Endodermal cell (in vitro differentiated cells): ENCODE measurements around the gene TGDS. TPM values are rescaled to one million over a fixed set of nuclear protein-coding genes. Genes with fewer than 3 reads are reported as not detected.

Source experiments
- DNase-seq: peaks from one replicate; pipeline ENCODE4 v3.0.0-alpha.2; 2017
- H3K27ac ChIP-seq: 2 replicates; pipeline ENCODE4 v1.5.1; 2013; ENCODE audit warnings: mild to moderate bottlenecking, low read depth, low read length, moderate library complexity
- H3K27me3 ChIP-seq: 2 replicates; pipeline ENCODE4 v1.6.1; 2013; ENCODE audit warnings: mild to moderate bottlenecking, low read length, moderate library complexity; ENCODE audit not compliant: insufficient read depth, control insufficient read depth, poor library complexity, severe bottlenecking
- H3K36me3 ChIP-seq: 2 replicates; pipeline ENCODE4 v1.7.0; 2013; ENCODE audit warnings: mild to moderate bottlenecking, low read length, moderate library complexity; ENCODE audit not compliant: control insufficient read depth, insufficient read depth
- H3K4me1 ChIP-seq: one replicate; pipeline ENCODE4 v1.7.0; 2013; ENCODE audit warnings: low read length; ENCODE audit not compliant: control insufficient read depth, insufficient read depth
- H3K4me3 ChIP-seq: 2 replicates; pipeline ENCODE4 v1.5.1; 2013; ENCODE audit warnings: mild to moderate bottlenecking, low read length, moderate library complexity
- H3K9ac ChIP-seq: 2 replicates; pipeline ENCODE4 v1.6.1; 2013; ENCODE audit warnings: mild to moderate bottlenecking, low read length, moderate library complexity; ENCODE audit not compliant: poor library complexity, severe bottlenecking; ENCODE audit errors: extremely low read depth
- H3K9me3 ChIP-seq: 2 replicates; pipeline ENCODE4 v1.6.1; 2013; ENCODE audit warnings: mild to moderate bottlenecking, low read length, moderate library complexity; ENCODE audit not compliant: control insufficient read depth
- H3K27ac Mint-ChIP-seq: 2 replicates; pipeline ENCODE4 v1.8.0; 2020; ENCODE audit warnings: mixed read lengths
- H3K27me3 Mint-ChIP-seq: 2 replicates; pipeline ENCODE4 v1.8.0; 2021; ENCODE audit warnings: mild to moderate bottlenecking, mixed read lengths; ENCODE audit not compliant: insufficient read depth
- H3K36me3 Mint-ChIP-seq: 2 replicates; pipeline ENCODE4 v1.8.0; 2020; ENCODE audit warnings: low read depth, mixed read lengths
- H3K4me1 Mint-ChIP-seq: 2 replicates; pipeline ENCODE4 v1.8.0; 2020; ENCODE audit warnings: mixed read lengths
- H3K4me3 Mint-ChIP-seq: 2 replicates; pipeline ENCODE4 v1.8.0; 2020; ENCODE audit warnings: mild to moderate bottlenecking, moderate library complexity, mixed read lengths
- H3K9me3 Mint-ChIP-seq: 2 replicates; pipeline ENCODE4 v1.8.0; 2020; ENCODE audit warnings: mild to moderate bottlenecking, mixed read lengths
- CTCF ChIP-seq: fragments of 200-600 bp; sonication (generic); conservative IDR thresholded peaks from 2 replicates; pipeline ENCODE4 v1.5.0; 2021; ENCODE audit warnings: antibody characterized with exemption, mild to moderate bottlenecking
- WGBS, 2 experiments: methylation state at CpG; one replicate each; pipeline versions ENCODE4 v1.1.5 to v1.1.7; 2013; ENCODE audit warnings: missing lambda C conversion rate in 2 of 2, mixed read lengths in 1 of 2; ENCODE audit not compliant: insufficient coverage in 1 of 2, insufficient read length in 1 of 2; 5-methylcytosine and 5-hydroxymethylcytosine counted together
- total RNA-seq, 2 donors: library from RNA; stranded (reverse); fragmentation: NEBNext Ultra II Directional in 1 of 2; extraction: Animal tissue kit (Norgen Biotek cat#: 25700) in 1 of 2; gene quantifications; 2 replicates in 1 of 2; 3 replicates in 1 of 2; pipeline ENCODE4 v1.2.1, GENCODE V29; 2021

Gene TGDS
- total RNA-seq, 2 donors from 2014 or later, result 11.3 to 14.1 TPM

GRCh38 chr13:94558716-94559115 is 37.2 kb downstream of the TGDS start:
- no peak for DNase-seq
- TF ChIP-seq CTCF, result no peak
- no peak overlapping the region for H3K4me3 ChIP-seq
- Mint-ChIP-seq H3K4me3 (no peak overlapping the region), H3K27ac (no peak overlapping the region), H3K9me3 (no peaks in the 10 kb centered on the region), H3K36me3 (peaks cover 3% of the 10 kb centered on the region), H3K27me3 (no peaks in the 10 kb centered on the region), H3K4me1 (no peaks in the 10 kb centered on the region)
- H3K4me1 ChIP-seq, result no peaks in the 10 kb centered on the region
- no peaks in the 10 kb centered on the region for H3K27me3 ChIP-seq
- no peaks in the 10 kb centered on the region for H3K9me3 ChIP-seq
- no peak overlapping the region for H3K27ac ChIP-seq
- WGBS, 2 experiments, result 75 to 85% methylated on average over 6 of the region's 6 CpGs
- no peak overlapping the region for H3K9ac ChIP-seq
- no peaks in the 10 kb centered on the region for H3K36me3 ChIP-seq

DNA sequence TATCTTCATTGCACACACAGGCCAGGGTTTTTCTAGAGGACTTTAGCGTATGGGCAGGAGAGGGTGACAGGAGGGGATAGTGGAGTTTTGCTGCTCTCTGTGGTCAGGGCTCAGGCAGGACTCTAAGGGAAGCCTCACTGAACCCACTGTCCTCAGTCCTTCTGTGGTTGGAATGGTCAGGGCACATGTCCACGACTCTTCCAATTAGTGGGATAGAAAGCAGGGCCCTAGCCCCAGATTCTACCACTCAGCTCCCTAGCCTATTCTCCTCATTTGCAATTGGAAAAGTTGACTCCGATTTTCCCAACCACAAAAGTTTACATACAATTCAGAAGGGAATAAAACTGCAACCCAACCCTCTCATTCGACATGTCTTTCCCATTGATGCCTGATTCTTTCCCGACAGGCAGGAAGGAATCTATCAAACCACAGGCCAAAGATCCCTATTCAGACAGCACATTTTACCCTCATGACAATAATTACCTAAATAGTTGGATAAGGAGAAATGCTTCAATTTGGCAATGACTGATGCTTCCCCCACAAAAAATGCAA is 38.2 kb downstream of the TGDS start:
- Histone ChIP-seq H3K4me1 (no peaks in the 10 kb centered on the region), H3K4me3 (no peak overlapping the region), H3K27me3 (no peaks in the 10 kb centered on the region), H3K9me3 (no peaks in the 10 kb centered on the region), H3K27ac (no peak overlapping the region), H3K36me3 (no peaks in the 10 kb centered on the region), H3K9ac (no peak overlapping the region)
- Mint-ChIP-seq H3K27me3 (peaks cover 1% of the 10 kb centered on the region), H3K36me3 (no peaks in the 10 kb centered on the region), H3K4me3 (no peak overlapping the region), H3K9me3 (no peaks in the 10 kb centered on the region), H3K4me1 (no peaks in the 10 kb centered on the region), H3K27ac (no peak overlapping the region)
- WGBS, 2 experiments, result 91 to 92% methylated on average over 2 to 5 of the region's 5 CpGs
- no peak for DNase-seq
- TF ChIP-seq CTCF, result no peak

DNA sequence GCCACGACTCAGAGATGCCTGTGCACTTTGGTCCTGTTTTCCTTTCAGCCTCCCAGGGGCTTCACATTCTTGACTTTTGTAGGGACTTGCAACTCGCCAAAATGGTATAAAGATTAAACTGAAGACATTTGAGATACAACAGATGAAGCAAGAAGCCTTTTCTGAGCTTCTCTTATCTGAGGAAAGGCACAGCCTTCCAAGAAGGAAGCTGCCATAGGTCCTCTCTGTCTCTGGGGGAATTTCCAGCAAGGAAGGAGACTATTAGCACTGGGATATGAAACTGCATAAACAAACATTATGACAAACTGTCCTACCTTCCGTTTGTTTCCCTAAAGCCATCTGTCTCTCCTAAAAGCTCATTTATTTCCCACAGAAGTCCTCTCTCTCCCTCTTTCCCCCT is 39.3 kb downstream of the TGDS start:
- Mint-ChIP-seq H3K4me3 (no peak overlapping the region), H3K4me1 (no peaks in the 10 kb centered on the region), H3K36me3 (no peaks in the 10 kb centered on the region), H3K27ac (no peak overlapping the region), H3K27me3 (peaks cover 3% of the 10 kb centered on the region), H3K9me3 (no peaks in the 10 kb centered on the region)
- no peak for DNase-seq
- no peak overlapping the region for H3K27ac ChIP-seq
- WGBS, 2 experiments, result 92% methylated on average over 3 of the region's 3 CpGs
- no peaks in the 10 kb centered on the region for H3K9me3 ChIP-seq
- H3K4me3 ChIP-seq, result no peak overlapping the region
- TF ChIP-seq CTCF, result no peak
- no peaks in the 10 kb centered on the region for H3K27me3 ChIP-seq
- H3K36me3 ChIP-seq, result no peaks in the 10 kb centered on the region
- H3K4me1 ChIP-seq, result no peaks in the 10 kb centered on the region
- H3K9ac ChIP-seq, result no peak overlapping the region
